ENCODE measurements around the gene CTBP2.

GRCh38 chr10:125171402-125172306 is 11.3 kb upstream of the CTBP2 start:
- TF ChIP-seq NBN (IDR thresholded peaks at IDR 0.05) (no peak), POLR2AphosphoS5 (IDR thresholded peaks at IDR 0.05; ENCODE audit: low read length) (no peak), MYC (IDR thresholded peaks at IDR 0.05; ENCODE audit: insufficient read depth, insufficient read length, insufficient replicate concordance, low read length, severe bottlenecking) (no peak), CTCF (IDR thresholded peaks at IDR 0.05 in 2 of 3, conservative IDR thresholded peaks at IDR 0.05 in 1 of 3; ENCODE audit: control insufficient read depth in 2 of 3, extremely low read depth in 1 of 3, insufficient read depth in 1 of 3, low read depth in 3 of 3, low read length in 3 of 3) (no peak), MXI1 (IDR thresholded peaks at IDR 0.05; ENCODE audit: low read depth, low read length) (no peak), ZZZ3 (IDR thresholded peaks at IDR 0.05; ENCODE audit: control insufficient read depth, insufficient read length, low read depth) (no peak)
- TF ChIP-seq, protein P1, sequence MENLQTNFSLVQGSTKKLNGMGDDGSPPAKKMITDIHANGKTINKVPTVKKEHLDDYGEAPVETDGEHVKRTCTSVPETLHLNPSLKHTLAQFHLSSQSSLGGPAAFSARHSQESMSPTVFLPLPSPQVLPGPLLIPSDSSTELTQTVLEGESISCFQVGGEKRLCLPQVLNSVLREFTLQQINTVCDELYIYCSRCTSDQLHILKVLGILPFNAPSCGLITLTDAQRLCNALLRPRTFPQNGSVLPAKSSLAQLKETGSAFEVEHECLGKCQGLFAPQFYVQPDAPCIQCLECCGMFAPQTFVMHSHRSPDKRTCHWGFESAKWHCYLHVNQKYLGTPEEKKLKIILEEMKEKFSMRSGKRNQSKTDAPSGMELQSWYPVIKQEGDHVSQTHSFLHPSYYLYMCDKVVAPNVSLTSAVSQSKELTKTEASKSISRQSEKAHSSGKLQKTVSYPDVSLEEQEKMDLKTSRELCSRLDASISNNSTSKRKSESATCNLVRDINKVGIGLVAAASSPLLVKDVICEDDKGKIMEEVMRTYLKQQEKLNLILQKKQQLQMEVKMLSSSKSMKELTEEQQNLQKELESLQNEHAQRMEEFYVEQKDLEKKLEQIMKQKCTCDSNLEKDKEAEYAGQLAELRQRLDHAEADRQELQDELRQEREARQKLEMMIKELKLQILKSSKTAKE (IDR thresholded peaks at IDR 0.05; ENCODE audit: low read depth, poor library complexity, severe bottlenecking) = no peak

Measured in GM12878 (cell line).